Measurements from ENCODE around the gene RPS6KB1.
"Not testable (repeated sequence)": the region's sequence is repeated elsewhere in the genome, so short reads cannot be mapped to it uniquely, and the experiment has no call there.

Gene RPS6KB1

GRCh38 chr17:59872351-59872750 lies 20.6 kb upstream of the RPS6KB1 start:
- DNase-seq (ENCODE audit: low read depth) = no peak

DNA sequence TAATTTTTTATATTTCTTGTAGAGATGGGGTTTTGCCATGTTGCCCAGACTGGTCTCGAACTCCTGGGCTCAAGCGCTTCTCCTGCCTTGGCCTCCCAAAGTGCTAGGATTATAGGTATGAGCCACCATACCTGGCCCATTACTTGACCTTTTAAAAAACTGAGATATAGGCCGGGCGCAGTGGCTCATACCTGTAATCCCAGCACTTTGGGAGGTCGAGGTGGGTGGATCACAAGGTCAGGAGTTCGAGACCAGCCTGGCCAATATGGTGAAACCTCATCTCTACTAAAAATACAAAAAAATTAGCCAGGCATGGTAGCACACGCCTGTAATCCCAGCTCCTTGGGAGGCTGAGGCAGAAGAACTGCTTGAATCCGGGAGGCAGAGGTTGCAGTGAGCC lies 19.5 kb upstream of the RPS6KB1 start:
- DNase-seq (ENCODE audit: low read depth) = not testable (repeated sequence)

DNA sequence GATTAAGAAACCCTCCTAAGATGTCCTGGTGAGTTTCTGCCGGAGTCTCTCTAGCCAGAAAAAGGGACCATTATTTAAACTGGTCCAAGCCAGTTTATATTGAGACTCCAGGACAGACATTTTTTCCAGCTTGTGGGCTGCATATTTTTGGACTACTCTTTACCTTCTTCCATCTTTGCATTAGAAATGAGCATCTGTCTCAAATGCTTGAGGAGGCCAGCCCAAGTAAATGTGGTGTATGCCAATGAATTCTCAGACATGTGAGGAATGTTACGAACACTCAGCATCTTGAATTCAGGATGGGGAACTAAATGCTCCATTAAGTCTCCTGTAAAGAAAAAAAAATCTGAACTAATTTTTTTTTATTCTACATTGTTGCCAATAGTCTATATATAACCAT lies 18.5 kb upstream of the RPS6KB1 start:
- DNase-seq (ENCODE audit: low read depth) = no peak

GRCh38 chr17:59876107-59876506 lies 16.8 kb upstream of the RPS6KB1 start:
- peak; percentile 81 for DNase-seq (ENCODE audit: low read depth)

GRCh38 chr17:59877965-59878364 lies 15.0 kb upstream of the RPS6KB1 start:
- no peak for DNase-seq (ENCODE audit: low read depth)

DNA sequence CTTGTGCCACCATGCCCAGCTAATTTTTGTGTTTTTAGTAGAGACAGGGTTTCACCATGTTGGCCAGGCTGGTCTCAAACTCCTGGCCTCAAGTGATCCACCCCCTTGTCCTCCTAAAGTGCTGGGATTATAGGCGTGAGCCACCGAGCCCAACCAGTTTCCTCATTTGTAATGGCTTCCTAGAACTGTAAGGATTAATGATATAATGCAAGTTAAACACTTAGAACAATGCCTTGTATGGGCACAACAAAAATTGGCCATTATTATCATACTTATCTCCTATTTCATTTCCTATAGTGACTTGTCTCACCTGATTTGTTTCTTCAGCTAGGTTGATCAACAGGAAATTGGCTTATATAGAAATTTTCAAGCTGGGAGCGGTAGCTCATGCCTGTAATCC lies 14.3 kb upstream of the RPS6KB1 start:
- DNase-seq (ENCODE audit: low read depth) = no peak

GRCh38 chr17:59884861-59885260 lies 8.1 kb upstream of the RPS6KB1 start:
- no peak for DNase-seq (ENCODE audit: low read depth)

DNA sequence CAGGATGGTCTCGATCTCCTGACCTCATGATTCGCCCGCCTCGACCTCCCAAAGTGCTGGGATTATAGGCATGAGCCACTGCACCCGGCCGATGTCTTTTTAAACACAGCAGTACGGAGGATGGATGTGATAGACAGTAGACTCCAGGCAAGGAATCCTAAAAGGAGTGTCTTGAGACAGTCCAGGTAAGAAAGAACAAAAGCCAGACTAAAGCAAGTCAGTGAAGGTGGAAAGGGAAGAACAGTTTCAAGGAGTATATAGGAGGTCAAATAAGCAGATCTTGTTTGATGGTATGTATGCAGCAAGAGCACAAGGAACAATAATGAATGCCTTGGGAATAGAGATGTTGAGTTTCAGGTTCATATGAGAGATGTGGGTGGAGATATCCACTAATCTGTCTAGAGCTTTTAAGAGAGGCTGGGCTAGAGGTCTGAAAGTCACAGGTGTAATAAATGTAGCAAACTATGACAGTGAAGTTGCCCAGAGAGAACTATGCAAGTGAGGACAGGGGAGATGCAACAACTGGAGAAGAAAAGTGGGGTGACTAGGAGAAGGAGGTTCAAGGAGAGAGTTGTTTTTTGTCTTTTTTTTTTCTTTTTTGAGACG lies 4.7 kb upstream of the RPS6KB1 start:
- no peak for DNase-seq (ENCODE audit: low read depth)

DNA sequence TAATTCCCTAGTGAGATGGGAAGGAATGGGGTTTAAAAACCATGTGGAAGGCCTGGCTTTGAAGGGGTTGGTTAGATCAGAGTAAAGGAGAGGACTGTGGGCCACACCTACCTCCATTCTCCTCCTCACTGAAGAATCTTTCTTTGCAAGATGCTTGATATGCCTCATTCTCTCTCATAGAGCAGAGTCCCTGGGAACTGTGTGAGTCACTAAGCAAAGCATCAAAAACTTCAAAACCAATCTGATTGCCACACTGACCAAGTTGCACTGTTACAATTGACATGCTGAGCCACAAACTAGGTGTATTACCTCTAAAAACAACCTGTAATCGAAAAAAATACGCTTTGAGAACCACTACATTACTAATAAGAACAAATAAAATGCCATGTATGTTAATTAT lies 2.2 kb upstream of the RPS6KB1 start:
- DNase-seq (ENCODE audit: low read depth) = peak; percentile 45

GRCh38 chr17:59892251-59892923 lies 534 bp upstream of the RPS6KB1 start:
- no peak for DNase-seq (ENCODE audit: low read depth)

GRCh38 chr17:59893676-59894100 lies 767 bp downstream of the RPS6KB1 start:
- DNase-seq (ENCODE audit: low read depth) = peak; percentile 9

GRCh38 chr17:59897090-59897489 lies 4.2 kb downstream of the RPS6KB1 start:
- peak; percentile 29 for DNase-seq (ENCODE audit: low read depth)

DNA sequence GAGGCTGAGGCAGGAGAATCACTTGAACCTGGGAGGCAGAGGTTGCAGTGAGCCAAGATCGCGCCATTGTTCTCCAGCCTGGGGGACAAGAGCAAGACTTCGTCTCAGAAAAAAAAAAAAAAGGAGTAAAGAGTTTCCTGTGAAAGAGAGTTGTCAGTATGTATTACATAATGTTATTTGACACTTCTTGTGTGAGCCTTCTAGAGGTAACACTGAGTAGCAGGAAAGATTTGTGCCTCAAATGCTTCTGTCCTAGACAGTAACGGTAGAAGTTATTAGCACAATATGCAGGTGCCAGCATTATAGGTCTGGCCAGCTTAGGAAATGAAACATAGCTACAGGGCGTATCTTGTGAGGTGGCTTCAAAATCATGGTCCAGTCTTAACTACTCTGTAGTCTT lies 6.2 kb downstream of the RPS6KB1 start:
- peak; percentile 48 for DNase-seq (ENCODE audit: low read depth)

- no peak for DNase-seq (ENCODE audit: low read depth)
These were observed 8.7 kb downstream of the RPS6KB1 start for GRCh38 chr17:59901604-59902003.

DNA sequence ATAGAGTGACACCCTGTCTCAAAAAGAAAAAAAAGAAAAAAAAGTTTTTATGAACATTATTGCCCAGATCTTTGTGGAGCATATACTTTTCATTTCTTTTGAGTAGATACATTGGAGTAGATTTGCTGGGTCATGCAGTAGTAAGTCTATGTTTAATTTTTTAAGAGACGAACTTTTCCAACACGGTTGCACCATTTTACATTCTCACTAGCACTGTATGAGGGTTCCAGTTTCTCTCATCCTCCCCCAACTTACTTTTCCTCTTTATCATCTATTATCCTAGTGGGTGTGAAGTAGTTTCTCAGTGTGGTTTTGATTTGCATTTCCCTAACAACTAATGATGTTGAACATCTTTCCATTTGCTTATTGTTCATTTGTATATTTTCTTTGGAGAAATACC lies 10.5 kb downstream of the RPS6KB1 start:
- DNase-seq (ENCODE audit: low read depth) = no peak

DNA sequence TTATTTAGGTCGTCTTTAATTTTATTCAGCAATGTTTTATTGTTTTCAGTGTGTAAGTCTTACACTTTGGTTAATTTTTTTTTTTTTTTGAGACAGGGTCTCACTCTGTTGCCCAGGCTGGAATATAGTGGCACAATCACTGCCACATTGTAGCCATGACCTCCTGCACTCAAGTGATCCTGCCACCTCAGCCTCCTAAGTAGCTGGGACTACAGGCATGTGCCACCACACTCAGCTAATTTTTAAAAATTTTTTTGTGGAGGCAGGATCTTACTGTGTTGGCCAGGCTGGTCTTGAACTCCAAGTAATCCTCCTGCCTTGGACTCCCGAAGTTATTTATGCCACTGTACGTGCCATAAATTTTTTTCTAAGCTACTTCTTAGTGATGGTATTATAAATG lies 14.5 kb downstream of the RPS6KB1 start:
- DNase-seq (ENCODE audit: low read depth) = no peak

GRCh38 chr17:59914274-59914854 lies 21.4 kb downstream of the RPS6KB1 start:
- peak; percentile 32 for DNase-seq (ENCODE audit: low read depth)

- no peak for DNase-seq (ENCODE audit: low read depth)
These were observed 23.5 kb downstream of the RPS6KB1 start for GRCh38 chr17:59916446-59916845.

GRCh38 chr17:59920637-59921036 lies 27.7 kb downstream of the RPS6KB1 start:
- DNase-seq (ENCODE audit: low read depth) = not testable (repeated sequence)

GRCh38 chr17:59930121-59930520 lies 37.2 kb downstream of the RPS6KB1 start:
- not testable (repeated sequence) for DNase-seq (ENCODE audit: low read depth)

GRCh38 chr17:59930768-59931167 lies 37.8 kb downstream of the RPS6KB1 start:
- DNase-seq (ENCODE audit: low read depth) = peak; percentile 84

GRCh38 chr17:59933317-59933716 lies 40.4 kb downstream of the RPS6KB1 start:
- DNase-seq (ENCODE audit: low read depth) = not testable (repeated sequence)

DNA sequence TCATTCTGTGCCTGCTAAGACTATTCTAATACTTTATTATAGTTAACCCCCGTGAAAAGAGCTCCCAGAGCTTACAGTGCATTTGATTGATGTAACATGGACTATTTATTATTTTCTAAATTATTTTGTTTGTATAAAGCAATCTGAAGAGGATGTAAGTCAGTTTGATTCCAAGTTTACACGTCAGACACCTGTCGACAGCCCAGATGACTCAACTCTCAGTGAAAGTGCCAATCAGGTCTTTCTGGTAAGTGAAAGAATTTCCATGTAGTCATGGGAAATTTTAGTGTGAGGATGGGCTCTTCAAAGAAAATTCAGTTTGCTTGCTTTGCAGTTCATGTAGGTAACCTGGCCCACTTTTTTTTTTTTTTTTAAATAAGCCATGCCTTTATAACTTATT lies 47.8 kb downstream of the RPS6KB1 start:
- not testable (repeated sequence) for DNase-seq (ENCODE audit: low read depth)

GRCh38 chr17:59941131-59941530 lies 48.2 kb downstream of the RPS6KB1 start:
- no peak for DNase-seq (ENCODE audit: low read depth)

Data from amniotic epithelial cell (primary cell).